AG09309 (cell line): ENCODE measurements around the gene PPFIA1.
A peak's percentile ranks its signal among the peaks of the same experiment; 100 is the strongest.

Experiments
- DNase-seq: peaks from one replicate; pipeline ENCODE4 v3.0.0-alpha.2; 2010; ENCODE audit warnings: low read depth
- H3K4me3 ChIP-seq: 2 replicates; pipeline ENCODE4 v1.5.1; 2011; ENCODE audit warnings: mild to moderate bottlenecking, low read depth, low read length, moderate library complexity; ENCODE audit not compliant: control insufficient read depth
- TF ChIP-seq, protein P1 (sequence below): IDR thresholded peaks from 2 replicates; pipeline ENCODE4 v1.5.1; 2011; ENCODE audit warnings: mild to moderate bottlenecking, low read depth, low read length, inconsistent platforms; ENCODE audit not compliant: insufficient read depth, control insufficient read depth; ENCODE audit errors: missing control alignments

PPFIA1 gene

GRCh38 chr11:70414341-70415100, 144.0 kb downstream of the PPFIA1 start:
- H3K4me3 ChIP-seq = no peak overlapping the region
- TF ChIP-seq, protein P1, sequence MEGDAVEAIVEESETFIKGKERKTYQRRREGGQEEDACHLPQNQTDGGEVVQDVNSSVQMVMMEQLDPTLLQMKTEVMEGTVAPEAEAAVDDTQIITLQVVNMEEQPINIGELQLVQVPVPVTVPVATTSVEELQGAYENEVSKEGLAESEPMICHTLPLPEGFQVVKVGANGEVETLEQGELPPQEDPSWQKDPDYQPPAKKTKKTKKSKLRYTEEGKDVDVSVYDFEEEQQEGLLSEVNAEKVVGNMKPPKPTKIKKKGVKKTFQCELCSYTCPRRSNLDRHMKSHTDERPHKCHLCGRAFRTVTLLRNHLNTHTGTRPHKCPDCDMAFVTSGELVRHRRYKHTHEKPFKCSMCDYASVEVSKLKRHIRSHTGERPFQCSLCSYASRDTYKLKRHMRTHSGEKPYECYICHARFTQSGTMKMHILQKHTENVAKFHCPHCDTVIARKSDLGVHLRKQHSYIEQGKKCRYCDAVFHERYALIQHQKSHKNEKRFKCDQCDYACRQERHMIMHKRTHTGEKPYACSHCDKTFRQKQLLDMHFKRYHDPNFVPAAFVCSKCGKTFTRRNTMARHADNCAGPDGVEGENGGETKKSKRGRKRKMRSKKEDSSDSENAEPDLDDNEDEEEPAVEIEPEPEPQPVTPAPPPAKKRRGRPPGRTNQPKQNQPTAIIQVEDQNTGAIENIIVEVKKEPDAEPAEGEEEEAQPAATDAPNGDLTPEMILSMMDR = no peak
- no peak for DNase-seq

GRCh38 chr11:70415191-70415590, 144.7 kb downstream of the PPFIA1 start:
- TF ChIP-seq, protein P1 = peak; percentile 53
- no peak for DNase-seq
- H3K4me3 ChIP-seq = no peak overlapping the region

- H3K4me3 ChIP-seq = no peak overlapping the region
- TF ChIP-seq, protein P1 = no peak
- DNase-seq = no peak
Measured at GRCh38 chr11:70415642-70416395, 145.3 kb downstream of the PPFIA1 start.

- H3K4me3 ChIP-seq = no peak overlapping the region
- TF ChIP-seq, protein P1 = no peak
- no peak for DNase-seq
Measured at GRCh38 chr11:70416881-70417280, 146.4 kb downstream of the PPFIA1 start.

- TF ChIP-seq, protein P1 = no peak
- DNase-seq = no peak
- no peak overlapping the region for H3K4me3 ChIP-seq
Measured at GRCh38 chr11:70418130-70418529, 147.6 kb downstream of the PPFIA1 start.

DNA sequence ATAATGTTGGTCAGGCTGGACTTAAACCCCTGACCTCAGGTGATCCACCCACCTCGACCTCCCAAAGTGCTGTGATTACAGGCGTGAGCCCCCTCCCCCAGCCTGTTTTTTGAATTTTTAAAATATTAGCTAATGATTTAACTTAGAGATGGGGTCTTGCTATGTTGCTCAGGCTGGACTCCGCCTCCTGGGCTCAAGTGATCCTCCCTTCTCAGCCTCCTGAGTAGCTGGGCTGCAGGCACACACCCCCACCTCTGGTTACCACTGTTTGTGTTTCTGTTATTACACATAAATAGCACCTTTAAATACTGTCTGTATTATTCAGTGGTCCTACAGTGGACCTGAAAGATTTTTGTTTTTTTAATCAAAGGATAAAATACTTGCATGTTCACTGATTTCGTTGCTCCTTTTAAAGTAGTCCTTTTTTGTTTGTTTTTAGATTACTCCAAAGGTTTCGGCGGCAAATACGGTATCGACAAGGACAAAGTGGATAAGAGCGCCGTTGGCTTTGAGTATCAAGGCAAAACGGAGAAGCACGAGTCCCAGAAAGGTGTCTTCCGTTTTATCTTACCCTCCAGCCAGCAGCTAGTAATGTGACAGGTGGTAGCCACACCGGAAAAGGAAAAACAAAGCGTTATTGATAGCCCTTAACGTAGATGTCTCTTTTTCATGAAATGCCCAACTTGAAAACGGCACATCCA, 149.0 kb downstream of the PPFIA1 start:
- TF ChIP-seq, protein P1 = no peak
- no peak overlapping the region for H3K4me3 ChIP-seq
- no peak for DNase-seq
